GM21529 (cell line): Measurements from ENCODE around the gene ACSL4.
A peak's percentile ranks its signal among the peaks of the same experiment; 100 is the strongest.
"Not testable (repeated sequence)": the region's sequence is repeated elsewhere in the genome, so short reads cannot be mapped to it uniquely, and the experiment has no call there.

Experiments
- ATAC-seq: cut with Tn5 transposase; IDR thresholded peaks from one replicate; pipeline ENCODE4 v1.9.1; 2021; ENCODE audit not compliant: unreplicated experiment

ACSL4 gene

DNA sequence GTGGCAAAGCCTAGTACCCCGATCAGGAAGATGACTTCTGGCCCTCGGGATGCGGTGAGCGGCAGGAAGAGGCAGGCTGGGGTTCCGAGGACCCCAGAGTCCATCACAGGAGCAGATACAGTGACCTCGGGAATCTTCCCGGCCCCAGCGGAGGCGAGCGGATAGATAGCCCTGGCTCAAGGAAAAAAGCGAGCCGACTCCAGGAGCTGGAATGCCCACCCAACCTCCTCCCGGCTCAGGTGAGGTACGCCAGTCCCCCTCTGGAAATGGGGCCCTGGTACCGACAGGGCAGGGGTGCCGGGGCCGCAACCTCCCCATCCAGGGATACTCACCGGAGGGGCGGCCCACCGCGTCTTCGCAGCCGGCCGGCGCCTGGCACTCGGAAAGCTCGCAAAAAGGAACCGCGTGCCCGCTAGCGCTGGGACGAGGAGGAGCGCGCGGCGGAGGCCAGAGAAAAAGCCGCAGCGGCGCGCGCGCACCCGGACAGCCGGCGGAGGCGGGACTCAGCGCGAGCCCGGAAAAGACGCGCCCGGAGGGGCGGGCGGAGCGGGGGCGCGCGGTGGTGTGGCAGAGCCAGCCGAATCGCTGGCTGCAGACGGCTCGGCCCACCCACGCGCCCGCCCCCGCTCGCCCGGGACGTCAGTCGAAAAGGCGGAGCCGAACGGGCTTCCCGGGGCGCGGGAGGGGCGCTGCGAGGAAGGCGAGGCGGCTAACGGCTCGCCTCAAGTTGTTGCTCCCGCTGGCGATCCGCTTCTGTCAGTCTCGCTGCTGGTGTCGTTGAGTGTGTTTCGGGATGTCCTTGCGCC lies at the start of gene ACSL4:
ACSL4 (minus strand) TSS at position 451 of the 806 bp plus-strand sequence. CDS start 49,894 bp downstream, outside the sequence.
- ATAC-seq, result peak; percentile 75

- no peak for ATAC-seq
Measured at GRCh38 chrX:109777749-109778148, 44.7 kb upstream of the ACSL4 start.

DNA sequence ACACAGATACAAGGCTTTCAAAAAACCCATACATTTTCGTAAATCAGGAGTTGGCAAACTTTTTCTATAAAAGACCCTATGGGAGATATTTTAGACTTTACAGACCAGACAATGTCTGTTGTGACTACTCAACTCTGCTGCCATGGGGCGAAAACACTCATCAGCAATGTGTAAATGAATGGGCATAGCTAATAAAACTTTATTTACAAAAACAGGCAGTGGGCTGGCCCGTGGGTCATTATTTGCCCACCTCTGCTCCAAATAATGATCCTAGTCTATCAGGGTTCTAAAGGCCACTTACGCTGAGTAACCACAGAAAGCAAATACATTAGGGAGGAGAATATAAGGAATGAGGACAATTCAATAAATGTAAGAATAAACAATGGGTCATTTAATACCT lies 43.9 kb upstream of the ACSL4 start:
- no peak for ATAC-seq

- no peak for ATAC-seq
Measured at GRCh38 chrX:109776432-109776831, 43.4 kb upstream of the ACSL4 start.

DNA sequence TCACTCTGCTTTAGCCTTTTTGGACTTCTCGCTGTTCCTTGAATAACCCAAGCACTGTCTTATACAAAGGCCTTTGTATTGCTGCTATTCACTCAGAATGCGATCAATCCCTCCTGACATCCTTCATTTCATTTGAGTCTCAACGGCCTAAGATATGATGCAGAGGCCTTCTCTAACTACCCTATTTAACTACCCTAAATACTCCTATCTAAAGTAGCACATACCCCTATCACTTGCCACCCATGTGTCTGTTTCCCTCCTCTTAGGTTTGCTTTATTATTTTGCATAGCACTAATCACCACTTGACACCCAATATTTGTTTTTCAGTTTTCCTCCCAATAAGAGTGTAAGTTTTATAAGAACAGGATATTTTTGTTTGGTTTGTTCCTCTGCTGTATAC lies 42.3 kb upstream of the ACSL4 start:
- no peak for ATAC-seq

- ATAC-seq, result peak; percentile 98
Measured at GRCh38 chrX:109774706-109775105, 41.6 kb upstream of the ACSL4 start.

GRCh38 chrX:109774136-109774535 lies 41.1 kb upstream of the ACSL4 start:
- ATAC-seq, result no peak

DNA sequence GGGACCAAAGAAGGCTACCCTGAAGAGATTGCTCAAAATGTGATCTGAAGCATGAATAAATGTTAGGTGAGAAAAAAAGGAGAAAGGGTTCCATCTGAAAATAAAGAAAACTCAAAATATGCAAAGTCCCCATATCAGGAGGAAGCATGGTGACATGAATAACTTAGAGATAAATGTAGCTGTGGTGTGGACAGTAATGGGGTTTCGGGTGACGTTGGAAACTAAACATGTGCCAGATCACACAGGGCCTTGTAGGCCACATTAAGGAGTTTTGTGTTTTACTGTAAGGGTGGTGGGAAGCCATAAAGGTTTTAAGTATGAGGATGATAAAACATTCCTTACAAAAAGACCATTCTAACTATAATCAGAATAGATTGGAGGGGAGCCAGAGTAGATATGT lies 40.3 kb upstream of the ACSL4 start:
- ATAC-seq, result peak; percentile 40

DNA sequence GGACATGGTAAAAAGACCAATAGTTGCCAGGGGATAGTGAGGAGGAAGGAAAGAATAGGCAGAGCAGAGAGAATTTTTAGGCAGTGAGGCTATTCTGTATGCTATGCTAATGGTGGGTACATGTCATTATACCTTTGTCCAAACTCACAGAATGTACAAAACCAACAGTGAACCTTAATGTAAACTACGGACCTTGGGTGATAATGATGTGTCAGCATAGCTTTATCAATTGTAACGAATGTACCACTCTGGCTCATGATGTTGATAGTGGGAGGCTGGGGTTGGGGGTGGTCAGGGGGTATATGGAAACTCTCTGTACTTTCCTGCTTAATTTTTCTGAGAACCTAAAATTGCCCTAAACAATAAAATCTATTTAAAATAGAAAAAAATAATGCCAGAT lies 37.7 kb upstream of the ACSL4 start:
- ATAC-seq, result no peak

DNA sequence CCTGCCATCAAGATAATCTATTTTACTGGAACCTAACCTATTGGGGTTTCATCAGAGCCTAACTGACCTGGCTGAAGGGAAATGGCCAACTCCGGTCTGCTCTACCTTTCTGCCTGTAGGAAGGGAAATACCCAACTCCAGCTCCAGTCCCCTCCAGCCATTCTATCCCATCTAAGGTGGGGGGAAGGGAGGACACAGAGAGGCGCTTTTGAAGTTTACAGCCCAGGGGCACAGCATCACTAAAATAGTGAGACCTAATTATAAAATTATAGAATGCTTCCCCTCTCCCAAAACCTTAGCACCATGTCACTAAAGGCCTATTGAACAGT lies 27.8 kb upstream of the ACSL4 start:
- no peak for ATAC-seq

- no peak for ATAC-seq
Measured at GRCh38 chrX:109760209-109760921, 27.3 kb upstream of the ACSL4 start.

GRCh38 chrX:109753256-109753655 lies 20.2 kb upstream of the ACSL4 start:
- no peak for ATAC-seq

DNA sequence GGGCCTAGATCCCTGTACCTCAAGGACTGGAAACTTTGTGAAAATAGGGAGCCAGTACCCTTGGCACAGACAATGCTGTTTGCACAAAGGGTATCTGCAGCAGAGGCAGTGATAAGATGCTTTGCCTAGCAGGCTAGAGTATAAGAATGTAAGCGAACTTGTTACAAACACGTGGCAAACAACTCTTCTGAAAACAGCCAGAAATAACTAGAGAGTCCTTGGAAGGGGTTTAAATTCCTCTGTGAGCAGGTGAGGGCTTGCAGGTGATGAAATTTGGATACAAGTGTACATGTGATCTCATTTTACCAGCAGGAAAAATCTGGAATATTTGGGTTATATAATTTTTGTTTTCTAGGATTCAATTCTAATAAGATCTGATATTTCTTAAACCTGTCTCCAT lies 18.6 kb upstream of the ACSL4 start:
- ATAC-seq, result no peak

- no peak for ATAC-seq
Measured at GRCh38 chrX:109749207-109749606, 16.1 kb upstream of the ACSL4 start.

DNA sequence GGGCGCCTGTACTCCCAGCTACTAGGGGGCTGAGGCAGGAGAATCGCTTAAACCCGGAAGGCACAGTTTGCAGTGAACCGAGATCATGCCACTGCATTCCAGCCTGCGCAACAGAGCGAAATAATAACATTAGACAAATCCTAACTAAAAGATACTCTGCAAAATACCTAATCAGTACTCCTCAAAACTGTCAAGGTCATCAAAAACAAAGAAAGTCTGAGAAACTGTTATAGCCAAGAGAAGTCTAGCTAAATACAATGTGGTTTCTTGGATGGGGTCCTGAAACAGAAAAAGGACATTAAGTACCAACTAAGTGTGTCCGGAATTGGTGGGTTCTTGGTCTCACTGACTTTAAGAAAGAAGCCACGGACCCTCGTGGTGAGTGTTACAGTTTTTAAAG lies 14.6 kb upstream of the ACSL4 start:
- ATAC-seq, result no peak

GRCh38 chrX:109742722-109743121 lies 9.7 kb upstream of the ACSL4 start:
- no peak for ATAC-seq

- not testable (repeated sequence) for ATAC-seq
Measured at GRCh38 chrX:109740896-109741295, 7.8 kb upstream of the ACSL4 start.

- ATAC-seq, result no peak
Measured at GRCh38 chrX:109740433-109740809, 7.4 kb upstream of the ACSL4 start.

DNA sequence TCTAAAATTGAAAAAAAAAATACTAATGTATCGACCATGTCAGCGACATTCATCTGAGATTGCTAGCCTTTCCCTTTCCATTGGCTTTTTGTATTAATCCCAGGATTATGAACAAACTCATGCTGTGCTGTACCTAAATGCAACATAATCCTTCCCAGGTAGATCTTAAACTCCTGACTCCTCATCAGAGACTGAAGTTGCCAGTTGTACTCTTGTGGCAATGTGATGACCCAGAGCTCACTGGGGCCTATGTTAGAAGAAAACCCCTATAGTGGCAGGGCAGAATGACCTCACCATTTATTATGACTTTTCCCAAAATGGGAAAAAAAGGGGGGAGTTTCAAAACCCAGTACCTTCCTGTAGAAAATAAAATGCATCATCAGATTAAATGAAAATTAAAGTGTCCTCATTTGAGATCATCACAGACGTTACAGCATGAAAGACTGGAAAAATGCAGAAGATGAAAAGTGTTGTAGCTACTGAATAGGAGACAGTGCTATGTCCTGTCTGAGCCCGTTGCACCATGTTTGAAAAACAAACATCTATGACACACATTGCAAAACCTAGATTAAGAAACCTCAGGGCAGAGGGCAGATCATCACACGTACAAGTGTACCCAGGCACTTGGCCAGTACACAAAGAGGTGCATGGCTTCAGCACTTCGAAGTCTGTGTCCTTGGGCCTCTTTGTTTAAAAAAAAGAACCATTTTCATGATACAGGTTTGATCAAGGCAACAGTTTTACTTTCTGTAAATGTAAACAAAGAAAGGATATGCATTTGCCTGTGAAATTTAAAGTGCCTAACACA lies 6.8 kb upstream of the ACSL4 start:
- ATAC-seq, result no peak

DNA sequence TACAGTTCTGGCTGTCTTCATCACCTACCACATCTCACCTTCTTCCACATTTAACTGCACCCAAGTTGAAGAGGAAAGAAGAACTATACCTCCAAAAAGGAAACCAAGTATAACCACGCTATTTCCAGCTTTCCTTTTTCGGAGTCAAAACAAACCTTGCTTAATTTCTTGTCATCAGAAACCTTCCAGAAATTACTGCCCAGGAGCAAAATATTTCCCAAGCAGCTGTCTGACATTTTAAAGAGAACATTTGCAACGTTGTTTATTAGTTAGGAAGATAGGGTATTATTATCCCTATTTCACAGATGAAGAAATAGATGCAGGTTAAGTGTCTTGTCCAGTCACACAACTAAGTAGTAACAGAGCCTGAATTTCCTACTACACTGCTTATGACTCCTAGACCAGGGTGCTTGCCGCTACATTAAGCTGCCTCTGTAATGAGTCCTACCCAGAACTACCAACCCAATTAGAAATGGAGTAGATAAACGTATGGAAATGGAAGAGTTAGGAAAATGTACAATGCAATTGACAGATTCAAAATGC lies 2.2 kb upstream of the ACSL4 start:
- no peak for ATAC-seq

DNA sequence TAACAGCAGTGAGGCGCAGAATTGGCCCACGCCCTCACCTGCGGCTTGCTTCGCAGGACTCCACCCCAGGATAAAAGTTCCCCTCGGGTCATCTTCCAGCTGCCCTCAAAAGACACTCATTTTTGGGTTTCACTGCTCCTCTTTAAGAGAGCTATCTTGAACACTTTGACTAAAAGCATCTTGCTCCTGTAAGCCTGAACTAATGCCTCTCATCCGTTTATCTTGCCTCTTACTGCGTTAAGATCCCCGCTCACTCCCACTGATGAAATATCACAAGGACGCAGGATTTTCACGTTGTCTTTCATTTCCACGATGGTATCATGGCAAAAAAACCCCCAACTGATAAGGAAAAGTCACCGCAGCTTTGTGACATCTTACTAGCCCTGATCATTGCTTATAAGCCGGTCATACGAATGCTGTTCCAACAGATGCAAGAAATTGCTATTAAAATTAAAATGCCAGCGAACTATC lies 591 bp upstream of the ACSL4 start:
- ATAC-seq, result no peak
